ENCODE measurements around the gene IFNGR2. TPM values are rescaled to one million over a fixed set of nuclear protein-coding genes. Genes with fewer than 3 reads are reported as not detected.
A peak's percentile ranks its signal among the peaks of the same experiment; 100 is the strongest.

Gene IFNGR2
- total and polyA plus RNA-seq, 7 experiments from 2014 or later = 9.1 to 80.5 (median 33.7) TPM

- Mint-ChIP-seq H3K4me3 (peak overlapping the region; percentile 87 to 96 (median 93)), H3K36me3 (peaks cover 0 to 5% (median 4%) of the 10 kb centered on the region in 5 donors), H3K9me3 (no peaks in the 10 kb centered on the region), H3K27ac (peak overlapping the region; percentile 78 to 95 (median 85)), H3K27me3 (peaks cover 0 to 12% (median 0%) of the 10 kb centered on the region in 5 donors), H3K4me1 (peaks cover 10 to 38% (median 26%) of the 10 kb centered on the region in 7 donors)
- Histone ChIP-seq H3K27ac (ENCODE audit: low read depth, low read length) (peak overlapping the region; percentile 89), H3K9me3 (ENCODE audit: control insufficient read depth in 2 of 3, low read length in 3 of 3) (no peaks in the 10 kb centered on the region), H3K36me3 (ENCODE audit: control insufficient read depth in 2 of 3, insufficient read depth in 3 of 3, low read length in 3 of 3) (no peaks in the 10 kb centered on the region), H3K4me3 (ENCODE audit: low read length) (peak overlapping the region; percentile 70), H3K27me3 (ENCODE audit: control insufficient read depth in 2 of 2, insufficient read depth in 2 of 2, low read length in 2 of 2) (no peaks in the 10 kb centered on the region), H3K4me1 (ENCODE audit: control insufficient read depth in 2 of 2, insufficient read depth in 2 of 2, low read length in 2 of 2) (peaks cover 0 to 5% of the 10 kb centered on the region in 2 donors)
- POLR2A ChIA-PET = interaction anchor here (0.6 to 2.6 kb wide), 3 partner anchors 25 to 116 kb away, joined by 3 to 16 read pairs (median 4); no protein-coding TSS in a partner anchor
- intact Hi-C loops (cut with micrococcal nuclease) = loop anchor here (2.0 to 10.0 kb wide), 4 partner anchors 76 to 1201 kb away; partner anchors contain the start of genes IFNGR2 (in 1 of the 2), MIS18A (in 1 of the 2) and SYNJ1 (in 1 of the 2)
- ATAC-seq (no peak), DNase-seq (no peak)
- CTCF ChIA-PET = interaction anchor here (0.7 kb wide), 1 partner anchor 96 kb away, joined by 4 read pairs; no protein-coding TSS in a partner anchor
Measured at GRCh38 chr21:33478182-33478581, 75.0 kb downstream of the IFNGR2 start.

GRCh38 chr21:33478935-33479678 lies 75.9 kb downstream of the IFNGR2 start:
- Histone ChIP-seq H3K27me3 (ENCODE audit: control insufficient read depth in 2 of 2, insufficient read depth in 2 of 2, low read length in 2 of 2) (no peaks in the 10 kb centered on the region), H3K4me1 (ENCODE audit: control insufficient read depth in 2 of 2, insufficient read depth in 2 of 2, low read length in 2 of 2) (peaks cover 0 to 5% of the 10 kb centered on the region in 2 donors)
- peak; percentile 9 to 62 (median 53) for DNase-seq

GRCh38 chr21:33479679-33480480 lies 76.7 kb downstream of the IFNGR2 start, which contains the start of gene TMEM50B:
Gene TMEM50B (minus strand): TSS chr21:33479974. CDS start chr21:33468885, 11,089 bp downstream.
- Histone ChIP-seq H3K36me3 (ENCODE audit: control insufficient read depth in 2 of 3, insufficient read depth in 3 of 3, low read length in 3 of 3) (no peaks in the 10 kb centered on the region), H3K27me3 (ENCODE audit: control insufficient read depth in 2 of 2, insufficient read depth in 2 of 2, low read length in 2 of 2) (no peaks in the 10 kb centered on the region), H3K27ac (ENCODE audit: low read depth, low read length) (peak within 1 kb of the TSS; percentile 89), H3K4me1 (ENCODE audit: control insufficient read depth in 2 of 2, insufficient read depth in 2 of 2, low read length in 2 of 2) (peaks cover 0 to 5% of the 10 kb centered on the region in 2 donors), H3K4me3 (ENCODE audit: low read length) (peak within 1 kb of the TSS; percentile 70), H3K9me3 (ENCODE audit: control insufficient read depth in 2 of 3, low read length in 3 of 3) (no peaks in the 10 kb centered on the region)
- H3K36me3 Mint-ChIP-seq = no peaks in the 10 kb centered on the region
- peaks cover 0 to 15% (median 0%) of the 10 kb centered on the region in 5 donors for H3K27me3 Mint-ChIP-seq
- ChIA-PET POLR2A (interaction anchor here (0.5 to 4.2 kb wide), 33 partner anchors 9 to 867 kb away, joined by 3 to 108 read pairs (median 4); partner anchors contain the start of genes CFAP298, DNAJC28, DONSON and GART), CTCF (interaction anchor here (0.5 to 1.8 kb wide), 8 partner anchors 12 to 469 kb away, joined by 3 to 17 read pairs (median 4); partner anchors contain the start of genes DNAJC28 and GART)
- intact Hi-C loops (cut with micrococcal nuclease) = loop anchor here (1.0 to 10.0 kb wide), 13 partner anchors 11 to 1203 kb away; partner anchors contain the start of genes DNAJC28 (in 2 of the 2), DONSON (in 2 of the 2), GART (in 2 of the 2) and CRYZL1 (in 1 of the 2)
- DNase-seq (peak; percentile 85 to 96 (median 94)), ATAC-seq (peak; percentile 95)
- H3K27ac Mint-ChIP-seq = peak within 1 kb of the TSS; percentile 90 to 99 (median 95)
- peak within 1 kb of the TSS; percentile 87 to 96 (median 96) for H3K4me3 Mint-ChIP-seq
- peaks cover 7 to 33% (median 21%) of the 10 kb centered on the region in 7 donors for H3K4me1 Mint-ChIP-seq
- no peaks in the 10 kb centered on the region for H3K9me3 Mint-ChIP-seq

More at GRCh38 chr21:33478935-33479678, 75.9 kb downstream of the IFNGR2 start:
- no peaks in the 10 kb centered on the region for H3K9me3 ChIP-seq (ENCODE audit: control insufficient read depth in 2 of 3, low read length in 3 of 3)
- peak; percentile 14 for ATAC-seq
- peak overlapping the region; percentile 87 to 96 (median 93) for H3K4me3 Mint-ChIP-seq
- ChIA-PET POLR2A (interaction anchor here (0.7 to 4.2 kb wide), 21 partner anchors 10 to 866 kb away, joined by 3 to 108 read pairs (median 5); partner anchors contain the start of genes CFAP298, DNAJC28, DONSON and GART), CTCF (interaction anchor here (0.6 to 1.8 kb wide), 4 partner anchors 12 to 416 kb away, joined by 4 to 17 read pairs (median 6); partner anchors contain the start of gene DNAJC28)
- no peaks in the 10 kb centered on the region for H3K36me3 ChIP-seq (ENCODE audit: control insufficient read depth in 2 of 3, insufficient read depth in 3 of 3, low read length in 3 of 3)
- peak overlapping the region; percentile 89 for H3K27ac ChIP-seq (ENCODE audit: low read depth, low read length)
- no peaks in the 10 kb centered on the region for H3K9me3 Mint-ChIP-seq
- peaks cover 7 to 33% (median 21%) of the 10 kb centered on the region in 7 donors for H3K4me1 Mint-ChIP-seq
- H3K4me3 ChIP-seq (ENCODE audit: low read length) = peak overlapping the region; percentile 70
- intact Hi-C loops (cut with micrococcal nuclease) = loop anchor here (1.0 to 10.0 kb wide), 9 partner anchors 63 to 1202 kb away; partner anchors contain the start of genes DONSON (in 2 of the 2), GART (in 1 of the 2), IFNGR2 (in 1 of the 2) and ITSN1 (in 1 of the 2)
- peaks cover 0 to 14% (median 0%) of the 10 kb centered on the region in 5 donors for H3K27me3 Mint-ChIP-seq
- H3K36me3 Mint-ChIP-seq = no peaks in the 10 kb centered on the region
- H3K27ac Mint-ChIP-seq = peak overlapping the region; percentile 82 to 95 (median 88)

GRCh38 chr21:33480481-33481103 lies 77.4 kb downstream of the IFNGR2 start:
- Histone ChIP-seq H3K9me3 (ENCODE audit: control insufficient read depth in 2 of 3, low read length in 3 of 3) (no peaks in the 10 kb centered on the region), H3K36me3 (ENCODE audit: control insufficient read depth in 2 of 3, insufficient read depth in 3 of 3, low read length in 3 of 3) (no peaks in the 10 kb centered on the region), H3K4me1 (ENCODE audit: control insufficient read depth in 2 of 2, insufficient read depth in 2 of 2, low read length in 2 of 2) (peaks cover 0 to 5% of the 10 kb centered on the region in 2 donors), H3K4me3 (ENCODE audit: low read length) (peak overlapping the region; percentile 70), H3K27me3 (ENCODE audit: control insufficient read depth in 2 of 2, insufficient read depth in 2 of 2, low read length in 2 of 2) (no peaks in the 10 kb centered on the region), H3K27ac (ENCODE audit: low read depth, low read length) (peak overlapping the region; percentile 79)
- Mint-ChIP-seq H3K4me3 (peak overlapping the region; percentile 87 to 96 (median 96)), H3K27me3 (peaks cover 0 to 15% (median 0%) of the 10 kb centered on the region in 5 donors), H3K27ac (peak overlapping the region; percentile 66 to 99 (median 95)), H3K36me3 (no peaks in the 10 kb centered on the region), H3K4me1 (peaks cover 7 to 33% (median 21%) of the 10 kb centered on the region in 7 donors), H3K9me3 (no peaks in the 10 kb centered on the region)
- ATAC-seq (no peak), DNase-seq (no peak)
- intact Hi-C loops (cut with micrococcal nuclease) = loop anchor here (1.0 to 5.0 kb wide), 5 partner anchors 11 to 1068 kb away; partner anchors contain the start of genes DNAJC28 (in 2 of the 2), CRYZL1 (in 1 of the 2), EVA1C (in 1 of the 2) and GART (in 1 of the 2)
- POLR2A ChIA-PET = interaction anchor here (0.5 to 4.2 kb wide), 24 partner anchors 9 to 749 kb away, joined by 3 to 108 read pairs (median 4); partner anchors contain the start of genes DNAJC28, DONSON, GART and IFNAR1
- CTCF ChIA-PET = interaction anchor here (0.6 to 1.8 kb wide), 3 partner anchors 11 to 64 kb away, joined by 3 to 17 read pairs (median 4); partner anchors contain the start of gene DNAJC28

GRCh38 chr21:33481314-33481943 lies 78.2 kb downstream of the IFNGR2 start:
- H3K36me3 Mint-ChIP-seq = no peaks in the 10 kb centered on the region
- H3K4me1 Mint-ChIP-seq = peaks cover 7 to 33% (median 21%) of the 10 kb centered on the region in 7 donors
- H3K4me3 Mint-ChIP-seq = peak overlapping the region in 9 of 10 donors; percentile 7 to 96 (median 95)
- H3K27ac Mint-ChIP-seq = peak overlapping the region in 1 of 9 donors; percentile 45
- no peak for DNase-seq
- Histone ChIP-seq H3K4me3 (ENCODE audit: low read length) (no peak overlapping the region), H3K36me3 (ENCODE audit: control insufficient read depth in 2 of 3, insufficient read depth in 3 of 3, low read length in 3 of 3) (no peaks in the 10 kb centered on the region), H3K9me3 (ENCODE audit: control insufficient read depth in 2 of 3, low read length in 3 of 3) (no peaks in the 10 kb centered on the region), H3K4me1 (ENCODE audit: control insufficient read depth in 2 of 2, insufficient read depth in 2 of 2, low read length in 2 of 2) (peaks cover 0 to 5% of the 10 kb centered on the region in 2 donors), H3K27ac (ENCODE audit: low read depth, low read length) (no peak overlapping the region), H3K27me3 (ENCODE audit: control insufficient read depth in 2 of 2, insufficient read depth in 2 of 2, low read length in 2 of 2) (no peaks in the 10 kb centered on the region)
- ChIA-PET POLR2A (interaction anchor here (0.6 to 4.2 kb wide), 5 partner anchors 11 to 107 kb away, joined by 3 to 108 read pairs (median 4); partner anchors contain the start of genes DNAJC28, DONSON, GART and SON), CTCF (interaction anchor here (0.6 kb wide), 1 partner anchor 378 kb away, joined by 3 read pairs; no protein-coding TSS in a partner anchor)
- intact Hi-C loops (cut with micrococcal nuclease) = loop anchor here in 1 of 2 donors (5.0 kb wide), 2 partner anchors 709 to 1069 kb away; partner anchors contain the start of genes EVA1C and PAXBP1
- no peaks in the 10 kb centered on the region for H3K9me3 Mint-ChIP-seq
- peaks cover 0 to 15% (median 0%) of the 10 kb centered on the region in 5 donors for H3K27me3 Mint-ChIP-seq
- ATAC-seq = no peak
